GM12878 (cell line): ENCODE measurements around the gene ADAM19. TPM values are rescaled to one million over a fixed set of nuclear protein-coding genes. Genes with fewer than 3 reads are reported as not detected.
A peak's percentile ranks its signal among the peaks of the same experiment; 100 is the strongest.

Source experiments
- ASH2L ChIP-seq: fragments of 300-600, 200-600 bp; sonication (generic); IDR thresholded peaks from 2 replicates; pipeline ENCODE4 v1.6.1; 2017; ENCODE audit warnings: low read depth, mild to moderate bottlenecking, borderline replicate concordance
- BACH1 ChIP-seq: fragments of 450-650 bp; IDR thresholded peaks from 2 replicates; pipeline ENCODE4 v1.6.1; 2017; ENCODE audit warnings: mild to moderate bottlenecking, borderline replicate concordance
- CHD1 ChIP-seq: IDR thresholded peaks from 2 replicates; pipeline ENCODE4 v1.6.1; 2012; ENCODE audit warnings: low read depth, low read length, improper control_type of control experiment
- CHD2 ChIP-seq: IDR thresholded peaks from 2 replicates; pipeline ENCODE4 v1.6.1; 2011; ENCODE audit warnings: low read depth, low read length, improper control_type of control experiment, borderline replicate concordance
- CREB1 ChIP-seq: IDR thresholded peaks from 2 replicates; pipeline ENCODE4 v1.6.1; 2012; ENCODE audit warnings: low read depth, mild to moderate bottlenecking, inconsistent platforms
- EED ChIP-seq: sonication (generic); IDR thresholded peaks from 2 replicates; pipeline ENCODE4 v1.6.1; 2016; ENCODE audit warnings: antibody characterized with exemption, low read depth
- EZH2 ChIP-seq: IDR thresholded peaks from 2 replicates; pipeline ENCODE4 v1.6.1; 2012; ENCODE audit warnings: low read depth, mild to moderate bottlenecking, control low read depth, inconsistent platforms, low read length, borderline replicate concordance; ENCODE audit not compliant: control insufficient read depth
- HDAC2 ChIP-seq: fragments of 200-600 bp; sonication (generic); IDR thresholded peaks from 2 replicates; pipeline ENCODE4 v1.6.1; 2017
- IRF4 ChIP-seq: IDR thresholded peaks from 2 replicates; pipeline ENCODE4 v1.6.1; 2011; ENCODE audit warnings: low read depth, low read length
- KDM1A ChIP-seq: fragments of 200-600 bp; sonication (generic); IDR thresholded peaks from 2 replicates; pipeline ENCODE4 v1.6.1; 2016; ENCODE audit warnings: borderline replicate concordance
- MEF2B ChIP-seq: fragments of 450-650 bp; IDR thresholded peaks from 2 replicates; pipeline ENCODE4 v1.6.1; 2018; ENCODE audit warnings: mild to moderate bottlenecking, moderate library complexity; ENCODE audit not compliant: partially characterized antibody, poor library complexity, severe bottlenecking
- MXI1 ChIP-seq: fragments of 150-350 bp; IDR thresholded peaks from 2 replicates; pipeline ENCODE4 v1.6.1; 2011; ENCODE audit warnings: low read depth, mild to moderate bottlenecking, inconsistent platforms, low read length, improper control_type of control experiment
- MYB ChIP-seq: fragments of 150-350 bp; IDR thresholded peaks from 2 replicates; pipeline ENCODE4 v1.6.1; 2014; ENCODE audit warnings: mild to moderate bottlenecking, low read depth, low read length, borderline replicate concordance
- NFIC ChIP-seq: IDR thresholded peaks from 2 replicates; pipeline ENCODE4 v1.6.1; 2012; ENCODE audit warnings: low read depth, mild to moderate bottlenecking, inconsistent platforms, low read length, moderate library complexity
- NFXL1 ChIP-seq: fragments of 450-650 bp; IDR thresholded peaks from 2 replicates; pipeline ENCODE4 v1.6.1; 2017; ENCODE audit warnings: antibody characterized with exemption, mild to moderate bottlenecking, borderline replicate concordance
- NR2C1 ChIP-seq: fragments of 450-650 bp; IDR thresholded peaks from 2 replicates; pipeline ENCODE4 v1.6.1; 2017; ENCODE audit warnings: antibody characterized with exemption, mild to moderate bottlenecking, moderate library complexity
- NR2F1 ChIP-seq: fragments of 450-650 bp; conservative IDR thresholded peaks from 2 replicates; pipeline ENCODE4 v1.6.1; 2017; ENCODE audit warnings: mild to moderate bottlenecking
- PAX8 ChIP-seq: fragments of 450-650 bp; IDR thresholded peaks from 2 replicates; pipeline ENCODE4 v1.6.1; 2017; ENCODE audit warnings: mild to moderate bottlenecking, moderate library complexity
- PBX3 ChIP-seq: IDR thresholded peaks from 2 replicates; pipeline ENCODE4 v1.6.1; 2011; ENCODE audit warnings: mild to moderate bottlenecking, low read depth, low read length, moderate library complexity; ENCODE audit not compliant: insufficient replicate concordance
- RAD21 ChIP-seq: IDR thresholded peaks from 2 replicates; pipeline ENCODE4 v1.6.1; 2011; ENCODE audit warnings: mild to moderate bottlenecking, low read depth, low read length, moderate library complexity; ENCODE audit not compliant: insufficient read depth
- RBBP5 ChIP-seq: fragments of 200-600 bp; sonication (generic); conservative IDR thresholded peaks from 2 replicates; pipeline ENCODE4 v1.6.1; 2016
- RCOR1 ChIP-seq: conservative IDR thresholded peaks from 2 replicates; pipeline ENCODE4 v1.6.1; 2012; ENCODE audit warnings: low read depth, low read length, improper control_type of control experiment
- RFX5 ChIP-seq: IDR thresholded peaks from 2 replicates; pipeline ENCODE4 v1.6.1; 2011; ENCODE audit warnings: low read depth, low read length, improper control_type of control experiment
- SIX5 ChIP-seq: IDR thresholded peaks from 2 replicates; pipeline ENCODE4 v1.6.1; 2011; ENCODE audit warnings: mild to moderate bottlenecking, low read depth, low read length, moderate library complexity; ENCODE audit not compliant: severe bottlenecking
- SMARCA5 ChIP-seq: fragments of 450-650 bp; IDR thresholded peaks from 2 replicates; pipeline ENCODE4 v1.6.1; 2017; ENCODE audit warnings: mild to moderate bottlenecking
- SMC3 ChIP-seq: IDR thresholded peaks from 2 replicates; pipeline ENCODE4 v1.6.1; 2011; ENCODE audit warnings: low read length, improper control_type of control experiment, borderline replicate concordance
- SPI1 ChIP-seq: IDR thresholded peaks from 2 replicates; pipeline ENCODE4 v1.6.1; 2011; ENCODE audit warnings: low read depth, mild to moderate bottlenecking, low read length, moderate library complexity, borderline replicate concordance; ENCODE audit not compliant: insufficient read depth
- TCF3 ChIP-seq: IDR thresholded peaks from 2 replicates; pipeline ENCODE4 v1.6.1; 2012; ENCODE audit warnings: low read depth, mild to moderate bottlenecking, low read length, borderline replicate concordance; ENCODE audit not compliant: insufficient read depth
- USF1 ChIP-seq: IDR thresholded peaks from 2 replicates; pipeline ENCODE4 v1.6.1; 2011; ENCODE audit warnings: borderline replicate concordance, low read depth, mild to moderate bottlenecking, moderate library complexity, mixed read lengths, low read length; ENCODE audit not compliant: insufficient read depth; ENCODE audit errors: extremely low read length
- ZBED1 ChIP-seq: IDR thresholded peaks from 2 replicates; pipeline ENCODE4 v1.6.1; 2016; ENCODE audit warnings: borderline replicate concordance
- ZNF207 ChIP-seq: fragments of 450-650 bp; IDR thresholded peaks from 2 replicates; pipeline ENCODE4 v1.6.1; 2014; ENCODE audit warnings: antibody characterized with exemption, mild to moderate bottlenecking, borderline replicate concordance
- ZNF217 ChIP-seq: fragments of 450-650 bp; IDR thresholded peaks from 2 replicates; pipeline ENCODE4 v1.6.1; 2017; ENCODE audit warnings: antibody characterized with exemption, mild to moderate bottlenecking
- ZNF24 ChIP-seq: fragments of 450-650 bp; IDR thresholded peaks from 2 replicates; pipeline ENCODE4 v1.6.1; 2017; ENCODE audit warnings: antibody characterized with exemption, mild to moderate bottlenecking
- polyA plus RNA-seq, 11 experiments: library from polyadenylated mRNA; depleted of rRNA in 4 of 11; unstranded in 6 of 11; stranded (reverse) in 5 of 11; fragments of >200 nt; fragmentation: Nextera tagmentation in 4 of 11; fragmentation: Illumina TruSeq in 1 of 11; extraction: Ambion mirVana in 4 of 11; extraction: Trizol in 1 of 11; gene quantifications; 1 replicate in 1 of 11; 2 replicates in 10 of 11; pipeline versions ENCODE4 v1.2.1 to v1.2.3, GENCODE V29; 2011 to 2016; ENCODE audit warnings: inconsistent platforms in 2 of 11, missing spikeins in 2 of 11, low read depth in 1 of 11
- total RNA-seq, 4 experiments: library from RNA; depleted of rRNA in 3 of 4; stranded (reverse); fragments of >200 nt in 3 of 4; fragmentation: Illumina TruSeq in 1 of 4; extraction: Trizol in 1 of 4; gene quantifications; 2 replicates each; pipeline versions ENCODE4 v1.2.1 to v1.2.3, GENCODE V29; 2013 to 2021

ADAM19 gene
- total and polyA plus RNA-seq, 10 of the 15 experiments (the other 5 are each of a cell fraction or from before 2014, with no cell fraction given): 16.0 to 92.8 (median 44.7) TPM

GRCh38 chr5:157502143-157502647 lies 73.4 kb downstream of the ADAM19 start (continued):
- TF ChIP-seq MEF2B: peak; percentile 70
- peak; percentile 75 for TF ChIP-seq USF1
- no peak for TF ChIP-seq RFX5
- no peak for TF ChIP-seq HDAC2
- no peak for TF ChIP-seq EZH2
- peak; percentile 20; the same call in 1 of the 2 replicates for TF ChIP-seq BACH1
- TF ChIP-seq SMC3: no peak; the same call in 1 of the 2 replicates
- 0 out of 2 replicates have a peak, but pooled peaks have one; percentile 43 for TF ChIP-seq NR2F1
- no peak for TF ChIP-seq RCOR1
- TF ChIP-seq KDM1A: no peak
- no peak for TF ChIP-seq PAX8
- 0 out of 2 replicates have a peak, but pooled peaks have one; percentile 13 for TF ChIP-seq RAD21
- TF ChIP-seq IRF4: 0 out of 2 replicates have a peak, but pooled peaks have one; percentile 79
- TF ChIP-seq ZBED1: peak; percentile 58; the same call in 1 of the 2 replicates
- TF ChIP-seq MYB: no peak
- TF ChIP-seq ZNF217: no peak
- no peak for TF ChIP-seq PBX3
- TF ChIP-seq NFXL1: no peak
- TF ChIP-seq RBBP5: no peak
- TF ChIP-seq CHD1: no peak
- no peak for TF ChIP-seq ASH2L
- TF ChIP-seq EED: peak; percentile 93
- no peak for TF ChIP-seq ZNF207
- no peak; the same call in 1 of the 2 replicates for TF ChIP-seq CREB1
- no peak for TF ChIP-seq SMARCA5
- TF ChIP-seq TCF3: no peak; the same call in 1 of the 2 replicates
- TF ChIP-seq SPI1: peak; percentile 94
- no peak for TF ChIP-seq NR2C1
- TF ChIP-seq CHD2: no peak
- TF ChIP-seq NFIC: peak; percentile 93
- TF ChIP-seq MXI1: peak; percentile 72
- no peak; the same call in none of the 2 replicates for TF ChIP-seq ZNF24
- no peak for TF ChIP-seq SIX5
